Ishikawa (cell line): ENCODE data around the gene RNFT2.

Experiments used
- CEBPB ChIP-seq: IDR thresholded peaks from 2 replicates; pipeline ENCODE4 v1.6.1; 2012
- CREB1 ChIP-seq: IDR thresholded peaks from 2 replicates; pipeline ENCODE4 v1.6.1; 2012; ENCODE audit warnings: low read depth
- EGR1 ChIP-seq: IDR thresholded peaks from 2 replicates; pipeline ENCODE4 v1.6.1; 2012
- EP300 ChIP-seq: IDR thresholded peaks from 2 replicates; pipeline ENCODE4 v1.6.1; 2012; ENCODE audit warnings: borderline replicate concordance
- FOXM1 ChIP-seq: IDR thresholded peaks from 2 replicates; pipeline ENCODE4 v1.6.1; 2012; ENCODE audit warnings: low read depth, borderline replicate concordance
- NFIC ChIP-seq: IDR thresholded peaks from 2 replicates; pipeline ENCODE4 v1.6.1; 2012
- RAD21 ChIP-seq: IDR thresholded peaks from 2 replicates; pipeline ENCODE4 v1.6.1; 2012; ENCODE audit warnings: low read depth
- TAF1 ChIP-seq: IDR thresholded peaks from 2 replicates; pipeline ENCODE4 v1.6.1; 2012; ENCODE audit warnings: low read depth, mild to moderate bottlenecking
- TCF12 ChIP-seq: IDR thresholded peaks from 2 replicates; pipeline ENCODE4 v1.6.1; 2012; ENCODE audit warnings: low read depth
- TEAD4 ChIP-seq: IDR thresholded peaks from 2 replicates; pipeline ENCODE4 v1.6.1; 2012
- YY1 ChIP-seq: IDR thresholded peaks from 2 replicates; pipeline ENCODE4 v1.6.1; 2012; ENCODE audit warnings: low read depth
- ZBTB7A ChIP-seq: IDR thresholded peaks from 2 replicates; pipeline ENCODE4 v1.6.1; 2012; ENCODE audit warnings: low read depth
- TF ChIP-seq, protein P1 (sequence below): IDR thresholded peaks from 2 replicates; pipeline ENCODE4 v1.6.1; 2012; ENCODE audit warnings: low read depth, mild to moderate bottlenecking
- TF ChIP-seq, protein P2 (sequence below): IDR thresholded peaks from 2 replicates; pipeline ENCODE4 v1.6.1; 2012
- TF ChIP-seq, protein P3 (sequence below): IDR thresholded peaks from 2 replicates; pipeline ENCODE4 v1.6.1; 2012

RNFT2 gene

DNA sequence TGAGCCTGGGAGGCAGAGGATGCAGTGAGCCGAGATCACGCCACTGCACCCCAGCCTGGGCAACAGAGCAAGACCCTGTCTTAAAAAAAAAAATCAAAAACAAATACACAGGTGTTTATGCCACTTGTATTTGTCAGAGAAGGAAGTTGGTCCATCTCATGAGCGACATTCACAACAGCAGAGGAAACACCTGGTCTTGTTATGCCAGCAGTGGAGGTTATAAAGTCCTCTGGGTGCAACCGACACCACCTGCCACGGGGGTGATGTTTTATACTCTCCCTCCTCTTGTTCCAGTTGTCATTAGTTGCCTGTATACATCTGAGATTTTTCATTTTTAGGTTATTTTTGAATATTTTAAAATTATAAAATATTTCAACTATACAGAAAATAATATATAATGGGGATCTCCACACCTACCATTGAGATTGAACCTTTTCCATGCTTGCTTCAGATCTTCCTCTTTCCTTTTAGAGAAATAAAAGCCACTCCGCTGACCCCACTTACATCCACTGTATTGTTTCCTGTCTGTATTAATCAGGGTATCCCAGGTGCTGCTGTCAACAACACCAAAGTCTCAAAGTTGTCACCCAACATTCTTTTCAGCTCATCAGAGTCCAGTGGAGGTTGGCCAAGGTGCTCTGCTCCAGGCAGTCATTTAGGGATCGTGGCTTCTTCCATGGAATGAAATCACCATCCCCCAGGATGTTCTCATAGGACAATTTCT is 65.1 kb downstream of the RNFT2 start:
- TF ChIP-seq, protein P1, sequence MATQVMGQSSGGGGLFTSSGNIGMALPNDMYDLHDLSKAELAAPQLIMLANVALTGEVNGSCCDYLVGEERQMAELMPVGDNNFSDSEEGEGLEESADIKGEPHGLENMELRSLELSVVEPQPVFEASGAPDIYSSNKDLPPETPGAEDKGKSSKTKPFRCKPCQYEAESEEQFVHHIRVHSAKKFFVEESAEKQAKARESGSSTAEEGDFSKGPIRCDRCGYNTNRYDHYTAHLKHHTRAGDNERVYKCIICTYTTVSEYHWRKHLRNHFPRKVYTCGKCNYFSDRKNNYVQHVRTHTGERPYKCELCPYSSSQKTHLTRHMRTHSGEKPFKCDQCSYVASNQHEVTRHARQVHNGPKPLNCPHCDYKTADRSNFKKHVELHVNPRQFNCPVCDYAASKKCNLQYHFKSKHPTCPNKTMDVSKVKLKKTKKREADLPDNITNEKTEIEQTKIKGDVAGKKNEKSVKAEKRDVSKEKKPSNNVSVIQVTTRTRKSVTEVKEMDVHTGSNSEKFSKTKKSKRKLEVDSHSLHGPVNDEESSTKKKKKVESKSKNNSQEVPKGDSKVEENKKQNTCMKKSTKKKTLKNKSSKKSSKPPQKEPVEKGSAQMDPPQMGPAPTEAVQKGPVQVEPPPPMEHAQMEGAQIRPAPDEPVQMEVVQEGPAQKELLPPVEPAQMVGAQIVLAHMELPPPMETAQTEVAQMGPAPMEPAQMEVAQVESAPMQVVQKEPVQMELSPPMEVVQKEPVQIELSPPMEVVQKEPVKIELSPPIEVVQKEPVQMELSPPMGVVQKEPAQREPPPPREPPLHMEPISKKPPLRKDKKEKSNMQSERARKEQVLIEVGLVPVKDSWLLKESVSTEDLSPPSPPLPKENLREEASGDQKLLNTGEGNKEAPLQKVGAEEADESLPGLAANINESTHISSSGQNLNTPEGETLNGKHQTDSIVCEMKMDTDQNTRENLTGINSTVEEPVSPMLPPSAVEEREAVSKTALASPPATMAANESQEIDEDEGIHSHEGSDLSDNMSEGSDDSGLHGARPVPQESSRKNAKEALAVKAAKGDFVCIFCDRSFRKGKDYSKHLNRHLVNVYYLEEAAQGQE, result no peak
- TF ChIP-seq TAF1, result no peak
- no peak for TF ChIP-seq NFIC
- TF ChIP-seq CEBPB, result no peak
- no peak for TF ChIP-seq ZBTB7A
- no peak for TF ChIP-seq EP300
- TF ChIP-seq, protein P2, sequence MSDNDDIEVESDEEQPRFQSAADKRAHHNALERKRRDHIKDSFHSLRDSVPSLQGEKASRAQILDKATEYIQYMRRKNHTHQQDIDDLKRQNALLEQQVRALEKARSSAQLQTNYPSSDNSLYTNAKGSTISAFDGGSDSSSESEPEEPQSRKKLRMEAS, result no peak
- no peak for TF ChIP-seq CREB1
- TF ChIP-seq, protein P3, sequence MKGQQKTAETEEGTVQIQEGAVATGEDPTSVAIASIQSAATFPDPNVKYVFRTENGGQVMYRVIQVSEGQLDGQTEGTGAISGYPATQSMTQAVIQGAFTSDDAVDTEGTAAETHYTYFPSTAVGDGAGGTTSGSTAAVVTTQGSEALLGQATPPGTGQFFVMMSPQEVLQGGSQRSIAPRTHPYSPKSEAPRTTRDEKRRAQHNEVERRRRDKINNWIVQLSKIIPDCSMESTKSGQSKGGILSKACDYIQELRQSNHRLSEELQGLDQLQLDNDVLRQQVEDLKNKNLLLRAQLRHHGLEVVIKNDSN, result no peak
- no peak for TF ChIP-seq TCF12
- no peak for TF ChIP-seq EGR1
- no peak for TF ChIP-seq FOXM1
- no peak for TF ChIP-seq TEAD4
- TF ChIP-seq RAD21, result no peak

DNA sequence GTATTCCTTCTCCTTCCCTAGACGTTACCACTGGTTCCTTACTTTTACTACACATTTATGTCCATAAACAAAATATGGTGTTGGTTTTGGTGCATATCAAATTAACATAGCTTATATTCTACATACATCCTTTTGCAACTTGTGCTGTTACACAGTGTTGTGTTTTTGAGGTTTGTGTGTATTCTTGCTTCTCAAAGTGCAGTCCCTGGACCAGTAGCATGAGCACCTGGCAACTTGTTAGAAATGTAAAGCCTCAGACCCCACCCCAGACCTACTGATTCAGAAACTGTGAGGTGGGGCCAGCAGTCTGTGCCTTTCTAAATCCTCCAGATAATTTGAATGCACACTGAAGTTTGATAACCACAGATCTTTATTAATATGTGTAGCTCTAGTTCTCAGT is 65.9 kb downstream of the RNFT2 start:
- TF ChIP-seq TEAD4 (no peak), RAD21 (no peak), EP300 (no peak), ZBTB7A (no peak), CEBPB (no peak), NFIC (no peak), YY1 (no peak), CREB1 (no peak), TAF1 (no peak), EGR1 (no peak), TCF12 (no peak), FOXM1 (no peak)
- TF ChIP-seq, protein P3, result no peak
- TF ChIP-seq, protein P2, result no peak
- TF ChIP-seq, protein P1, result no peak

DNA sequence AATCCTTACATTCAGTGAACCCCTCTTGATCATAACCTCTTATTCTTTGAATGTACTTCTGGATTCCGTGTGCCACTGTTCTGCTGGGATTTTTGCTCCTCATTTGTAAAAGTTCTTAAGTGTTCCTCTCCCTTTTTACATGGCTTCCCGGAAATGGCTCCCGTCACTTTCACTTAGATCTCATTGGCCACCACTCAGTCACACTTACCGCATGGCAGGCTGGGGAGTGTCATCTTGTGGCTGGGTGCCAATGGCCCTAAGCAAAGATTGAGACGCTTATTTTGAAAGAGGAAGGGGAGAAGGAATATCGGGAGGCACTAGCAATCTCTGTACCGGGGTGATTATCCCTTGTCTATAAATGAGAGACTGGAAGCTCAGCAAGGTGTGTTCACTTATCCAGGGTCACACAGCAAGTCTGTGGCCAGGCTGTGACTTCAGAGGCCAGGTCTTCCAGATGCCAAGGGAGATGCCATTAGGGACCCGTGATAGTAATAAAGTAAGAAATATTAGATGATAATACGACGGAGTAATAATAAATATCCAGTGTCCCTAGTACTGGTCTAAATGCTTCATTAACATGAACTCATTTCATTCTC is 68.8 kb downstream of the RNFT2 start:
- TF ChIP-seq RAD21, result no peak
- no peak for TF ChIP-seq EP300
- TF ChIP-seq TEAD4, result no peak
- TF ChIP-seq, protein P1, result no peak
- no peak for TF ChIP-seq TAF1
- TF ChIP-seq CEBPB, result no peak
- no peak for TF ChIP-seq EGR1
- no peak for TF ChIP-seq FOXM1
- TF ChIP-seq, protein P3, result no peak
- no peak for TF ChIP-seq CREB1
- TF ChIP-seq YY1, result no peak
- TF ChIP-seq ZBTB7A, result no peak
- no peak for TF ChIP-seq TCF12
- no peak for TF ChIP-seq NFIC
- TF ChIP-seq, protein P2, result no peak
